Neural cell (in vitro differentiated cells): ENCODE results near the gene ATF5.

Source experiments
- EP300 ChIP-seq: fragments of 450-650 bp; conservative IDR thresholded peaks from 2 replicates; pipeline ENCODE4 v1.6.1; 2014; ENCODE audit warnings: antibody characterized with exemption, mild to moderate bottlenecking, moderate library complexity; ENCODE audit not compliant: poor library complexity, severe bottlenecking
- EZH2 ChIP-seq: fragments of 200-600, 300-800 bp; shearing (Covaris generic), sonication (generic); IDR thresholded peaks from 2 replicates; pipeline ENCODE4 v1.6.1; 2014; ENCODE audit warnings: antibody characterized with exemption, low read length, borderline replicate concordance, mild to moderate bottlenecking; ENCODE audit not compliant: insufficient read depth, poor library complexity, severe bottlenecking
- POLR2AphosphoS5 ChIP-seq: IDR thresholded peaks from 2 replicates; pipeline ENCODE4 v1.6.1; 2012
- TF ChIP-seq, protein P1 (sequence below): fragments of 450-650 bp; IDR thresholded peaks from 2 replicates; pipeline ENCODE4 v1.5.1; 2014; ENCODE audit warnings: antibody characterized with exemption, mild to moderate bottlenecking, moderate library complexity; ENCODE audit not compliant: poor library complexity, severe bottlenecking

DNA sequence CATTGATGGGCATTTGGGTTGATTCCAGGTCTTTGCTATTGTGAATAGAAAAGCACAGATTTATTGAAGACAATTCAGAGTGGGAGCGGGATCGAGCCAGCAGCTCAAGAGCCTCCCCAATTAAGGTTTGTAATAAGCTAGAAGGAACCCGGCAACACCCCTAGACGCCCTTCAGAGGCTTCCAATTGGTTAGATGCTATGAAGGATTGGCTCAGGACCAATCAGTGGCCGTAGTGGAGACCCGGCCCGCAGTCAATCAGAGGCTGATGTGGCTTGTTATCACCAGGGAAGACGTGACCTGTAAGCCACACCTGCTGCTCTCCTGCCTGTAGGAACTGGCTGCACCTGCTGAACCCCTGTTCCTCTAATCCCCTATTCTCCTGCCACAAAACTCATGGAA lies 17.4 kb downstream of the ATF5 start:
- TF ChIP-seq, protein P1, sequence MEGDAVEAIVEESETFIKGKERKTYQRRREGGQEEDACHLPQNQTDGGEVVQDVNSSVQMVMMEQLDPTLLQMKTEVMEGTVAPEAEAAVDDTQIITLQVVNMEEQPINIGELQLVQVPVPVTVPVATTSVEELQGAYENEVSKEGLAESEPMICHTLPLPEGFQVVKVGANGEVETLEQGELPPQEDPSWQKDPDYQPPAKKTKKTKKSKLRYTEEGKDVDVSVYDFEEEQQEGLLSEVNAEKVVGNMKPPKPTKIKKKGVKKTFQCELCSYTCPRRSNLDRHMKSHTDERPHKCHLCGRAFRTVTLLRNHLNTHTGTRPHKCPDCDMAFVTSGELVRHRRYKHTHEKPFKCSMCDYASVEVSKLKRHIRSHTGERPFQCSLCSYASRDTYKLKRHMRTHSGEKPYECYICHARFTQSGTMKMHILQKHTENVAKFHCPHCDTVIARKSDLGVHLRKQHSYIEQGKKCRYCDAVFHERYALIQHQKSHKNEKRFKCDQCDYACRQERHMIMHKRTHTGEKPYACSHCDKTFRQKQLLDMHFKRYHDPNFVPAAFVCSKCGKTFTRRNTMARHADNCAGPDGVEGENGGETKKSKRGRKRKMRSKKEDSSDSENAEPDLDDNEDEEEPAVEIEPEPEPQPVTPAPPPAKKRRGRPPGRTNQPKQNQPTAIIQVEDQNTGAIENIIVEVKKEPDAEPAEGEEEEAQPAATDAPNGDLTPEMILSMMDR = no peak
- TF ChIP-seq POLR2AphosphoS5 (no peak), EP300 (no peak), EZH2 (no peak)
